ENCODE results near the gene SH3BP2.
A peak's percentile ranks its signal among the peaks of the same experiment; 100 is the strongest.

The SH3BP2 gene

GRCh38 chr4:2842687-2843262 lies 49.9 kb downstream of the SH3BP2 start:
- TF ChIP-seq POLR2AphosphoS5 (IDR thresholded peaks at IDR 0.05; ENCODE audit: low read depth, low read length): no peak
- TF ChIP-seq SIN3A (IDR thresholded peaks at IDR 0.05; ENCODE audit: borderline replicate concordance, insufficient read depth, low read length): no peak
- no peak for TF ChIP-seq TAF1 (IDR thresholded peaks at IDR 0.05; ENCODE audit: borderline replicate concordance, insufficient read depth, low read length)
- TF ChIP-seq FOXP2 (optimal IDR thresholded peaks at IDR 0.05; ENCODE audit: borderline replicate concordance, extremely low read depth, extremely low read length, insufficient read depth): no peak
- TF ChIP-seq REST (IDR thresholded peaks at IDR 0.05; ENCODE audit: insufficient read depth in 1 of 2, low read depth in 2 of 2, low read length in 2 of 2): no peak

- TF ChIP-seq REST (IDR thresholded peaks at IDR 0.05; ENCODE audit: insufficient read depth in 1 of 2, low read depth in 2 of 2, low read length in 2 of 2) (no peak), SIN3A (IDR thresholded peaks at IDR 0.05; ENCODE audit: borderline replicate concordance, insufficient read depth, low read length) (no peak), FOXP2 (optimal IDR thresholded peaks at IDR 0.05; ENCODE audit: borderline replicate concordance, extremely low read depth, extremely low read length, insufficient read depth) (peak; percentile 45), POLR2AphosphoS5 (IDR thresholded peaks at IDR 0.05; ENCODE audit: low read depth, low read length) (peak; percentile 91), TAF1 (IDR thresholded peaks at IDR 0.05; ENCODE audit: borderline replicate concordance, insufficient read depth, low read length) (peak; percentile 45; the same call in 1 of the 2 replicates)
Observed at GRCh38 chr4:2843263-2843940, 50.5 kb downstream of the SH3BP2 start, which contains the start of gene ADD1. Gene ADD1 (plus strand): TSS chr4:2843844. CDS start chr4:2875916, 32,072 bp downstream.

- TF ChIP-seq SIN3A (IDR thresholded peaks at IDR 0.05; ENCODE audit: borderline replicate concordance, insufficient read depth, low read length) (0 out of 2 replicates have a peak, but pooled peaks have one; percentile 40), FOXP2 (optimal IDR thresholded peaks at IDR 0.05; ENCODE audit: borderline replicate concordance, extremely low read depth, extremely low read length, insufficient read depth) (no peak), REST (IDR thresholded peaks at IDR 0.05; ENCODE audit: insufficient read depth in 1 of 2, low read depth in 2 of 2, low read length in 2 of 2) (no peak), POLR2AphosphoS5 (IDR thresholded peaks at IDR 0.05; ENCODE audit: low read depth, low read length) (no peak), TAF1 (IDR thresholded peaks at IDR 0.05; ENCODE audit: borderline replicate concordance, insufficient read depth, low read length) (no peak)
Observed at GRCh38 chr4:2843941-2844584, 51.2 kb downstream of the SH3BP2 start.

GRCh38 chr4:2846172-2846571 lies 53.3 kb downstream of the SH3BP2 start:
- TF ChIP-seq TAF1 (IDR thresholded peaks at IDR 0.05; ENCODE audit: borderline replicate concordance, insufficient read depth, low read length): no peak
- TF ChIP-seq POLR2AphosphoS5 (IDR thresholded peaks at IDR 0.05; ENCODE audit: low read depth, low read length): no peak
- no peak for TF ChIP-seq FOXP2 (optimal IDR thresholded peaks at IDR 0.05; ENCODE audit: borderline replicate concordance, extremely low read depth, extremely low read length, insufficient read depth)
- no peak for TF ChIP-seq REST (IDR thresholded peaks at IDR 0.05; ENCODE audit: insufficient read depth in 1 of 2, low read depth in 2 of 2, low read length in 2 of 2)
- TF ChIP-seq SIN3A (IDR thresholded peaks at IDR 0.05; ENCODE audit: borderline replicate concordance, insufficient read depth, low read length): no peak

All from PFSK-1 (cell line).